Activated naive CD4-positive, alpha-beta T cell treated with anti-CD3 and anti-CD28 coated beads, Interleukin-2, amount 50 U/mL, for 16 hours (primary cell): ENCODE data around the gene CNOT11.
"Not testable (repeated sequence)": the region's sequence is repeated elsewhere in the genome, so short reads cannot be mapped to it uniquely, and the experiment has no call there.

Experiments used
- DNase-seq: peaks from one replicate; pipeline ENCODE4 v3.0.0-alpha.2; 2020

CNOT11 gene

GRCh38 chr2:101311696-101312017, 59.0 kb downstream of the CNOT11 start:
- no peak for DNase-seq

DNA sequence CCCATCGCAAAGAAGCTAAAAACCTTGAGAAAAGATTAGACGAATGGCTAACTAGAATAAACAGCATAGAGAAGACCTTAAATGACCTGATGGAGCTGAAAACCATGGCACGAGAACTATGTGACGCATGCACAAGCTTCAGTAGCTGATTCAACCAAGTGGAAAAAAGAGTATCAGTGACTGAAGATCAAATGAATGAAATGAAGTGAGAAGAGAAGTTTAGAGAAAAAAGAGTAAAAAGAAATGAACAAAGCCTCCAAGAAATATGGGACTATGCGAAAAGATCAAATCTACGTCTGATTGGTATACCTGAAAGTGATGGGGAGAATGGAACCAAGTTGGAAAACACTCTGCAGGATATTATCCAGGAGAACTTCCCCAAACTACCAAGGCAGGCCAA, 63.9 kb downstream of the CNOT11 start:
- DNase-seq = not testable (repeated sequence)
